Adipocyte (in vitro differentiated cells): ENCODE data around the gene ACBD3.

Source experiments
- DNase-seq: peaks from one replicate; pipeline ENCODE4 v3.0.0-alpha.2; 2015; ENCODE audit warnings: low read depth
- H3K27me3 ChIP-seq: replicated peaks from 2 replicates; pipeline ENCODE4 v1.7.0; 2013; ENCODE audit warnings: mild to moderate bottlenecking, low read length, moderate library complexity; ENCODE audit not compliant: control insufficient read depth, insufficient read depth
- H3K36me3 ChIP-seq: 2 replicates; pipeline ENCODE4 v1.7.0; 2013; ENCODE audit warnings: low read length, mild to moderate bottlenecking, moderate library complexity; ENCODE audit not compliant: control insufficient read depth, insufficient read depth, severe bottlenecking
- H3K4me1 ChIP-seq: 2 replicates; pipeline ENCODE4 v1.7.0; 2013; ENCODE audit warnings: mild to moderate bottlenecking, low read length, moderate library complexity; ENCODE audit not compliant: control insufficient read depth, insufficient read depth
- H3K4me3 ChIP-seq: 2 replicates; pipeline ENCODE4 v1.7.0; 2013; ENCODE audit warnings: mild to moderate bottlenecking, low read length, moderate library complexity
- H3K9ac ChIP-seq: 2 replicates; pipeline ENCODE4 v1.7.0; 2013; ENCODE audit warnings: mild to moderate bottlenecking, low read length, moderate library complexity
- H3K9me3 ChIP-seq: 2 replicates; pipeline ENCODE4 v1.7.0; 2013; ENCODE audit warnings: mild to moderate bottlenecking, low read length, moderate library complexity; ENCODE audit not compliant: control insufficient read depth

Gene ACBD3

DNA sequence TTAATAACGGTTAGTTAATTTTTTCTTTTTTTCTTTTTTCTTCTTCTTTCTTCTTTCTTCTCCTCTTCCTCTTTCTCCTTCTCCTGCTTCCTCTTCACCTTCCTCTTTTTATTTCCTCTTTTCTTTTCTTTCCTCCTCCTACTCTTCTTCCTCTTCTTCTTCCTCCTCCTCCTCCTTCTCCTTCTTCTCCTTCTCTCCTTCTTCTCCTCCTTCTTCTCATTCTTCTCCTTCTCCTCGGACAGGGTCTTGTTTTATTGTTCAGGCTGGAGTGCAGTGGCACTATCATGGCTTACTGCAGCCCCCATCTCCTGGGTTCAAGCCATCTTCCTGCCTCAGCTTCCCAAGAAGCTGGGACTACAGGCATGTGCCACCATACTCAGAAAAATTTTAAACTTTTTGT is 13.4 kb upstream of the ACBD3 start:
- Histone ChIP-seq H3K9ac (no peak overlapping the region), H3K4me3 (no peak overlapping the region), H3K36me3 (no peaks in the 10 kb centered on the region), H3K27me3 (peaks cover 11% of the 10 kb centered on the region), H3K9me3 (no peaks in the 10 kb centered on the region), H3K4me1 (no peaks in the 10 kb centered on the region)
- DNase-seq: no peak

GRCh38 chr1:226195144-226195543 is 8.6 kb upstream of the ACBD3 start:
- Histone ChIP-seq H3K4me3 (no peak overlapping the region), H3K9me3 (no peaks in the 10 kb centered on the region), H3K27me3 (peaks cover 6% of the 10 kb centered on the region), H3K4me1 (no peaks in the 10 kb centered on the region), H3K9ac (no peak overlapping the region), H3K36me3 (no peaks in the 10 kb centered on the region)
- DNase-seq: no peak

DNA sequence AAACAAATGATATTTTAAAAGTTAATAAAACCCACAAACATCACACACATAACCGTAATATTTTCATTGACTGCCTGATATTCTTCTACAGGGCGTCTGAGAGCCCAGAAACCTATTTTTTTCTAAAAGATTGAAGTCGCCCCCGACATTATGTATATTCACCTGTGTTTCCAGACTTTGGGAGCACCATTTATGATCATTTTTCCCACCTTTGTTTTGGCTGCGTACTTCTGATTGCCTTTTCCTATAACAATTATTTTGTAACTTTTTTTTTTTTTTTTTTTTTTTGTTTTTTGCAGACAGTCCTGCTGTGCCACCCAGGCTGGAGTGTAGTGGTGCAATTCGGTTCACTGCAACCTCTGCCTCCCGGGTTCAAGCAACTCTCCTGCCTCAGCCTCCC is 839 bp upstream of the ACBD3 start:
- peak overlapping the region; percentile 97 for H3K9ac ChIP-seq
- no peaks in the 10 kb centered on the region for H3K27me3 ChIP-seq
- DNase-seq: no peak
- no peaks in the 10 kb centered on the region for H3K9me3 ChIP-seq
- peak overlapping the region; percentile 97 for H3K4me3 ChIP-seq
- no peaks in the 10 kb centered on the region for H3K36me3 ChIP-seq
- H3K4me1 ChIP-seq: peaks cover 21% of the 10 kb centered on the region

GRCh38 chr1:226187019-226187322 is 430 bp upstream of the ACBD3 start:
- DNase-seq: no peak
- peaks cover 25% of the 10 kb centered on the region for H3K4me1 ChIP-seq
- H3K4me3 ChIP-seq: peak overlapping the region; percentile 97
- no peaks in the 10 kb centered on the region for H3K36me3 ChIP-seq
- H3K27me3 ChIP-seq: no peaks in the 10 kb centered on the region
- peak overlapping the region; percentile 97 for H3K9ac ChIP-seq
- H3K9me3 ChIP-seq: no peaks in the 10 kb centered on the region

DNA sequence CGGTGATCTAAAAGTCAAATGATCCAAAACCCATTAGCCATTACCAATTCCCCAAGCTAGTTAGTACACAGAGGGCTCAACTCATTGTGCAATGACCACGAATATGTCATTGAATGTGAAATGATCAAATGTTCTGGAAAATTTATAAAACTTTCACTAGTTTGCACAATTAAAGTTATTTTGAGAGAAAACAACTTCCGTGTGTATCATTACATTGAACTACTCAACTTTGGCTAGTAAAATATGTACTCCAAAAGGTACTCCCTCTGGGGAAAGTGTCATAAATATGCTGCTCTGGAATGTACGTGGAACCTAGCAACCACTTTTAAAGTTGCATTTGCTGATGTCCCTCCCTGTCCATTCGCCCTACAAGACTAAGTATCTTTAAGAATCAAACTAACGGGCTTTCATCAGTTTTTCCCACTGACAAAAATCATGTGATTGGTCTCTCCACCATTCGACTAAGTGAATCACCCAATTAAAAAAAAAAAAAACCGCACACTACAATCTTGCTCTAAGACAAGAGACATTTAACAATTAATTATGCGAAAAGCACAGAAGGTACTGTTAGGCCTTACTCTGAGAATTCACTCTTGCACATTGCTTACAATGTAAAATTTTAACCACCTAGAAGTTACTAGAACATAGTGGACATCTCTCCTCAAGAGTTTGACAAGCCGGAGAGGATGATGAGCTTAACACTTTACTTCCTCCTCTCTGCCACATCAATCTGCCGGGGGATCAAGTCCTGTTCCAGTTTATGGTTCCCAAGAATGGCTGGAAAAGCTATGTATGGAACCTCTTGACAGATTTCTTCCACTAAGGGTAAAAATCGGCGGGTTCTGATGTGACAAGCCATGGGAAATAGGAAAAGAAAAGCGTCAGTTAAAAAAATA is 1.2 kb downstream of the ACBD3 start:
- Histone ChIP-seq H3K27me3 (no peaks in the 10 kb centered on the region), H3K36me3 (peaks cover 10% of the 10 kb centered on the region), H3K9ac (peak overlapping the region; percentile 97), H3K4me1 (peaks cover 37% of the 10 kb centered on the region), H3K9me3 (no peaks in the 10 kb centered on the region), H3K4me3 (peak overlapping the region; percentile 97)
- peak; percentile 65 for DNase-seq

- Histone ChIP-seq H3K36me3 (peaks cover 15% of the 10 kb centered on the region), H3K27me3 (no peaks in the 10 kb centered on the region), H3K9ac (peak overlapping the region; percentile 8), H3K9me3 (no peaks in the 10 kb centered on the region), H3K4me1 (peaks cover 37% of the 10 kb centered on the region), H3K4me3 (peak overlapping the region; percentile 28)
- peak; percentile 71 for DNase-seq
These were observed 4.4 kb downstream of the ACBD3 start for GRCh38 chr1:226181996-226182714.

- Histone ChIP-seq H3K4me3 (no peak overlapping the region), H3K9me3 (no peaks in the 10 kb centered on the region)
- no peak for DNase-seq
These were observed 9.7 kb downstream of the ACBD3 start for GRCh38 chr1:226176870-226177269.

DNA sequence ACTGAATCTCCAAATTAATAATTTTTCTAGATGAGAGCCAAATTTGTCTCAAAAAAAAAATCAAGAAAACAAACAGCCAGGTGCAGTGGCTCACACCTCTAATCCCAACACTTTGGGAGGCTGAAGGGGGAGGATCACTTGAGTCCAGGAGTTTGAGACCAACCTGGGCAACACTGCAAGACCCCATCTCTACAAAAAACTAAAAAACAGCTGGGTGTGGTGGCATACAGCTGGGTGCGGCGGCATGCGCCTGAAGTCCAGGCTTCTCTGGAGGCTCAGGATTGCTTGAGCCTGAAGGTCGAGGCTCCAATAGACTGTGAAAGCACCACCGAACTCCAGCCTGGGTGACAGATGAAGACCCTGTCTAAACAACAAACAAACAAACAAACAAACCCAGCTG is 14.0 kb downstream of the ACBD3 start:
- Histone ChIP-seq H3K4me1 (peaks cover 4% of the 10 kb centered on the region), H3K36me3 (peaks cover 9% of the 10 kb centered on the region), H3K9me3 (no peaks in the 10 kb centered on the region), H3K9ac (no peak overlapping the region), H3K27me3 (no peaks in the 10 kb centered on the region), H3K4me3 (no peak overlapping the region)
- no peak for DNase-seq

More at GRCh38 chr1:226176870-226177269, 9.7 kb downstream of the ACBD3 start:
- Histone ChIP-seq H3K27me3 (no peaks in the 10 kb centered on the region), H3K36me3 (peaks cover 24% of the 10 kb centered on the region), H3K9ac (no peak overlapping the region), H3K4me1 (peaks cover 17% of the 10 kb centered on the region)

DNA sequence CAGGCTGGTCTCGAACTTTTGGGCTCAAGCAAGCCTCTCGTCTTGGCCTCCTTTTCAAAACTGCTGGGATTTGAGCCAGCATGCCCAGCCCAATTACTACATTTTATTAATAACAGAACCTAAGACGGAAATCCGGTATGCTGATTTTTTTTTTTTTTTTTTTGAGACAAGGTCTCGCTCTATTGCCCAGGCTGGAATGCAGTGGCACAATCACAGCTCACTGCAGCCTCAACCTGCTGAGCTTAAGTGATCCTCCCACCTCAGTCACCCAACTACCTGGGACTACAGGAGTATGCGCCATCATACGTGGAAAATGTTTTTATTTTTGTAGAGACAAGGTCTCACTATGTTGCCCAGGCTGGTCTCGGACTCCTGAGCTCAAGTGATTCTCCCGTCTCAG is 20.2 kb downstream of the ACBD3 start:
- Histone ChIP-seq H3K9me3 (no peaks in the 10 kb centered on the region), H3K4me1 (no peaks in the 10 kb centered on the region), H3K36me3 (peaks cover 45% of the 10 kb centered on the region), H3K27me3 (no peaks in the 10 kb centered on the region), H3K4me3 (no peak overlapping the region), H3K9ac (no peak overlapping the region)
- DNase-seq: no peak

GRCh38 chr1:226164154-226164553 is 22.4 kb downstream of the ACBD3 start:
- H3K36me3 ChIP-seq: peaks cover 65% of the 10 kb centered on the region
- no peaks in the 10 kb centered on the region for H3K27me3 ChIP-seq

GRCh38 chr1:226162898-226163297 is 23.6 kb downstream of the ACBD3 start:
- no peak overlapping the region for H3K4me3 ChIP-seq
- no peaks in the 10 kb centered on the region for H3K9me3 ChIP-seq
- peaks cover 8% of the 10 kb centered on the region for H3K4me1 ChIP-seq
- peaks cover 78% of the 10 kb centered on the region for H3K36me3 ChIP-seq
- H3K27me3 ChIP-seq: no peaks in the 10 kb centered on the region
- DNase-seq: no peak
- no peak overlapping the region for H3K9ac ChIP-seq

More at GRCh38 chr1:226164154-226164553, 22.4 kb downstream of the ACBD3 start:
- DNase-seq: no peak
- Histone ChIP-seq H3K9me3 (no peaks in the 10 kb centered on the region), H3K4me3 (no peak overlapping the region), H3K4me1 (no peaks in the 10 kb centered on the region), H3K9ac (no peak overlapping the region)
